Liver (tissue), 9 donors: ENCODE measurements around the gene EPB41L4A. TPM values are rescaled to one million over a fixed set of nuclear protein-coding genes. Genes with fewer than 3 reads are reported as not detected.

ENCODE experiments used
- DNase-seq: peaks from one replicate; pipeline ENCODE4 v3.0.0-alpha.2; 2017; ENCODE audit warnings: low spot score
- H3K27ac ChIP-seq, 2 donors: one replicate each; pipeline ENCODE4 v1.7.0; 2013; ENCODE audit warnings: inconsistent platforms in 2 of 2, low read length in 2 of 2, control low read depth in 1 of 2, low read depth in 1 of 2, mild to moderate bottlenecking in 1 of 2
- H3K27me3 ChIP-seq, 4 donors: one replicate each; pipeline versions ENCODE4 v1.6.1 to v1.7.0; 2013; ENCODE audit warnings: low read length in 3 of 4, inconsistent platforms in 1 of 4, mild to moderate bottlenecking in 1 of 4, moderate library complexity in 1 of 4; ENCODE audit not compliant: control insufficient read depth in 4 of 4, insufficient read depth in 4 of 4
- H3K36me3 ChIP-seq, 4 donors: one replicate each; pipeline versions ENCODE4 v1.6.1 to v1.7.0; 2013; ENCODE audit warnings: low read length in 3 of 4, mild to moderate bottlenecking in 3 of 4, low read depth in 1 of 4, moderate library complexity in 1 of 4; ENCODE audit not compliant: control insufficient read depth in 4 of 4, insufficient read depth in 3 of 4
- H3K4me1 ChIP-seq, 4 donors: one replicate each; pipeline versions ENCODE4 v1.6.1 to v1.7.0; 2013; ENCODE audit warnings: low read length in 3 of 4, mild to moderate bottlenecking in 3 of 4, moderate library complexity in 1 of 4; ENCODE audit not compliant: control insufficient read depth in 4 of 4, insufficient read depth in 4 of 4
- H3K4me3 ChIP-seq, 3 donors: one replicate each; pipeline versions ENCODE4 v1.6.1 to v1.7.0; 2013; ENCODE audit warnings: low read length in 3 of 3, control low read depth in 1 of 3, low read depth in 1 of 3, mild to moderate bottlenecking in 1 of 3
- H3K9ac ChIP-seq, 2 donors: one replicate each; pipeline ENCODE4 v1.7.0; 2013; ENCODE audit warnings: low read length in 2 of 2, mild to moderate bottlenecking in 2 of 2, moderate library complexity in 2 of 2, control low read depth in 1 of 2, low read depth in 1 of 2
- H3K9me3 ChIP-seq, 4 donors: one replicate each; pipeline versions ENCODE4 v1.6.1 to v1.7.0; 2013; ENCODE audit warnings: low read length in 3 of 4; ENCODE audit not compliant: control insufficient read depth in 4 of 4
- ATF3 ChIP-seq: IDR thresholded peaks from 2 replicates; pipeline ENCODE4 v1.6.1; 2016; ENCODE audit warnings: antibody characterized with exemption
- CTCF ChIP-seq: fragments of 150-350 bp; IDR thresholded peaks from 2 replicates; pipeline ENCODE4 v1.5.1; 2017; ENCODE audit warnings: improper control_type of control experiment, low read depth, low read length; ENCODE audit not compliant: missing input control
- EGR1 ChIP-seq, 2 donors: IDR thresholded peaks; 2 replicates each; pipeline ENCODE4 v1.6.1; 2016 to 2018; ENCODE audit warnings: antibody characterized with exemption in 2 of 2, low read depth in 2 of 2
- FOXA1 ChIP-seq: IDR thresholded peaks from 2 replicates; pipeline ENCODE4 v1.6.1; 2016; ENCODE audit warnings: antibody characterized with exemption
- FOXA2 ChIP-seq: IDR thresholded peaks from 2 replicates; pipeline ENCODE4 v1.6.1; 2016; ENCODE audit warnings: antibody characterized with exemption
- GABPA ChIP-seq, 2 donors: IDR thresholded peaks in 1 of 2; conservative IDR thresholded peaks in 1 of 2; 2 replicates each; pipeline ENCODE4 v1.6.1; 2016; ENCODE audit warnings: antibody characterized with exemption in 2 of 2, mild to moderate bottlenecking in 1 of 2, moderate library complexity in 1 of 2
- HNF4A ChIP-seq, 2 donors: conservative IDR thresholded peaks; 2 replicates each; pipeline ENCODE4 v1.6.1; 2016; ENCODE audit warnings: antibody characterized with exemption in 2 of 2, mild to moderate bottlenecking in 2 of 2
- HNF4G ChIP-seq: IDR thresholded peaks from 2 replicates; pipeline ENCODE4 v1.6.1; 2016; ENCODE audit warnings: antibody characterized with exemption
- JUND ChIP-seq, 2 donors: IDR thresholded peaks; 2 replicates each; pipeline ENCODE4 v1.6.1; 2016; ENCODE audit warnings: antibody characterized with exemption in 2 of 2
- MAX ChIP-seq: IDR thresholded peaks from 2 replicates; pipeline ENCODE4 v1.6.1; 2016; ENCODE audit warnings: antibody characterized with exemption
- NR2F2 ChIP-seq: IDR thresholded peaks from 2 replicates; pipeline ENCODE4 v1.6.1; 2016; ENCODE audit warnings: antibody characterized with exemption
- RAD21 ChIP-seq, 2 donors: IDR thresholded peaks; 2 replicates each; pipeline ENCODE4 v1.6.1; 2016; ENCODE audit warnings: antibody characterized with exemption in 2 of 2, mild to moderate bottlenecking in 2 of 2
- REST ChIP-seq: IDR thresholded peaks from 2 replicates; pipeline ENCODE4 v1.6.1; 2016; ENCODE audit warnings: antibody characterized with exemption, mild to moderate bottlenecking
- RXRA ChIP-seq, 2 donors: IDR thresholded peaks; 2 replicates each; pipeline ENCODE4 v1.6.1; 2017 to 2018; ENCODE audit warnings: antibody characterized with exemption in 2 of 2, mild to moderate bottlenecking in 1 of 2
- TAF1 ChIP-seq: conservative IDR thresholded peaks from 2 replicates; pipeline ENCODE4 v1.6.1; 2016; ENCODE audit warnings: antibody characterized with exemption, mild to moderate bottlenecking
- YY1 ChIP-seq: IDR thresholded peaks from 2 replicates; pipeline ENCODE4 v1.6.1; 2016; ENCODE audit warnings: antibody characterized with exemption, mild to moderate bottlenecking
- ZBTB33 ChIP-seq: IDR thresholded peaks from 2 replicates; pipeline ENCODE4 v1.6.1; 2016; ENCODE audit warnings: antibody characterized with exemption
- WGBS: extraction: QIAGEN DNeasy Blood & Tissue Kit; methylation state at CpG from one replicate; pipeline ENCODE4 v1.1.7; 2013; 5-methylcytosine and 5-hydroxymethylcytosine counted together
- polyA plus RNA-seq, 2 donors: library from polyadenylated mRNA; stranded (reverse) in 1 of 2; unstranded in 1 of 2; fragments of 200-250 nt in 1 of 2; fragments of >200 nt in 1 of 2; fragmentation: Nextera tagmentation in 1 of 2; extraction: Ambion mirVana in 1 of 2; gene quantifications; one replicate each; pipeline versions ENCODE4 v1.2.1 to v1.2.3, GENCODE V29; 2013 to 2015
- total RNA-seq, 2 donors: library from RNA; depleted of rRNA; stranded (reverse); fragments of >200 nt; gene quantifications; one replicate each; pipeline ENCODE4 v1.2.3, GENCODE V29; 2014
- donor health status: healthy.
- donor health status: healthy.
- donor health status: healthy.
- donor health status: healthy.
- donor health status: healthy.

EPB41L4A gene
- total and polyA plus RNA-seq, 4 donors: 1.1 to 8.0 (median 3.9) TPM

GRCh38 chr5:112316731-112317130 is 102.3 kb downstream of the EPB41L4A start:
- no peaks in the 10 kb centered on the region for H3K36me3 ChIP-seq
- H3K4me1 ChIP-seq: no peaks in the 10 kb centered on the region
- H3K27ac ChIP-seq: no peak overlapping the region
- no peaks in the 10 kb centered on the region for H3K9me3 ChIP-seq
- no peak for TF ChIP-seq FOXA2
- no peak for TF ChIP-seq NR2F2
- no peak for TF ChIP-seq RXRA (IDR thresholded peaks at IDR 0.05)
- TF ChIP-seq HNF4G: no peak
- no peak for TF ChIP-seq ATF3
- TF ChIP-seq EGR1 (IDR thresholded peaks at IDR 0.05; ENCODE audit: low read depth in 2 of 2): no peak
- no peak for TF ChIP-seq ZBTB33
- no peak for TF ChIP-seq GABPA (IDR thresholded peaks at IDR 0.05 in 1 of 2, conservative IDR thresholded peaks at IDR 0.05 in 1 of 2)
- TF ChIP-seq HNF4A (conservative IDR thresholded peaks at IDR 0.05): no peak
- no peak for TF ChIP-seq YY1
- TF ChIP-seq FOXA1: no peak
- TF ChIP-seq RAD21 (IDR thresholded peaks at IDR 0.05): no peak
- no peak for TF ChIP-seq MAX
- no peak for TF ChIP-seq CTCF
- H3K27me3 ChIP-seq: peaks cover 0 to 2% (median 0%) of the 10 kb centered on the region in 4 donors
- H3K4me3 ChIP-seq: no peak overlapping the region
- 68% methylated on average over 2 of the region's 2 CpGs for WGBS
- DNase-seq: no peak
- no peak overlapping the region for H3K9ac ChIP-seq

- no peak overlapping the region for H3K9ac ChIP-seq
- H3K27me3 ChIP-seq: peaks cover 0 to 2% (median 0%) of the 10 kb centered on the region in 4 donors
- DNase-seq: no peak
- no peaks in the 10 kb centered on the region for H3K36me3 ChIP-seq
- no peak overlapping the region for H3K27ac ChIP-seq
- 66% methylated on average over 2 of the region's 2 CpGs for WGBS
- H3K4me3 ChIP-seq: no peak overlapping the region
- no peaks in the 10 kb centered on the region for H3K9me3 ChIP-seq
- TF ChIP-seq ZBTB33 (no peak), MAX (no peak), REST (no peak), JUND (IDR thresholded peaks at IDR 0.05) (no peak), YY1 (no peak), HNF4A (conservative IDR thresholded peaks at IDR 0.05) (no peak), RXRA (IDR thresholded peaks at IDR 0.05) (no peak), TAF1 (no peak)
- H3K4me1 ChIP-seq: no peaks in the 10 kb centered on the region
Measured at GRCh38 chr5:112316006-112316405, 103.1 kb downstream of the EPB41L4A start.
